Measurements from ENCODE around the gene SLC1A3. TPM values are rescaled to one million over a fixed set of nuclear protein-coding genes. Genes with fewer than 3 reads are reported as not detected.

SLC1A3 gene
- total RNA-seq, 1 donor from 2014 or later, result 8.5 TPM

GRCh38 chr5:36722900-36723299 lies 116.5 kb downstream of the SLC1A3 start:
- no peak overlapping the region for H3K9ac ChIP-seq
- Mint-ChIP-seq H3K27ac (no peak overlapping the region), H3K4me3 (no peak overlapping the region), H3K9me3 (no peaks in the 10 kb centered on the region), H3K4me1 (peaks cover 17% of the 10 kb centered on the region), H3K27me3 (ENCODE audit: insufficient read depth, low read depth) (peaks cover 2% of the 10 kb centered on the region), H3K36me3 (no peaks in the 10 kb centered on the region)
- DNase-seq (ENCODE audit: low spot score), result no peak
- no peaks in the 10 kb centered on the region for H3F3A ChIP-seq (ENCODE audit: low read depth)
- no peak overlapping the region for H3K27ac ChIP-seq
- H4K20me1 ChIP-seq (ENCODE audit: low read depth), result no peaks in the 10 kb centered on the region
- TF ChIP-seq EZH2 (IDR thresholded peaks at IDR 0.05), result no peak
- TF ChIP-seq EZH2phosphoT487 (IDR thresholded peaks at IDR 0.05), result no peak
- TF ChIP-seq CTCF (IDR thresholded peaks at IDR 0.05), result no peak
- H2AFZ ChIP-seq (replicated peaks), result no peak overlapping the region
- no peak overlapping the region for H3K4me3 ChIP-seq
- no peaks in the 10 kb centered on the region for H3K36me3 ChIP-seq
- H3K9me3 ChIP-seq (ENCODE audit: low read depth), result no peaks in the 10 kb centered on the region
- no peak overlapping the region for H3K4me2 ChIP-seq
- peaks cover 1% of the 10 kb centered on the region for H3K4me1 ChIP-seq
- no peaks in the 10 kb centered on the region for H3K79me2 ChIP-seq (ENCODE audit: low read depth)
- H3K27me3 ChIP-seq, result no peaks in the 10 kb centered on the region

- Histone ChIP-seq H3K4me3 (no peak overlapping the region), H2AFZ (replicated peaks) (no peak overlapping the region), H3K9me3 (ENCODE audit: low read depth) (no peaks in the 10 kb centered on the region), H3K4me1 (no peaks in the 10 kb centered on the region), H3K36me3 (no peaks in the 10 kb centered on the region), H3K79me2 (ENCODE audit: low read depth) (no peaks in the 10 kb centered on the region), H3F3A (ENCODE audit: low read depth) (no peaks in the 10 kb centered on the region), H3K9ac (no peak overlapping the region), H3K27ac (no peak overlapping the region), H4K20me1 (ENCODE audit: low read depth) (no peaks in the 10 kb centered on the region), H3K4me2 (no peak overlapping the region), H3K27me3 (no peaks in the 10 kb centered on the region)
- Mint-ChIP-seq H3K36me3 (no peaks in the 10 kb centered on the region), H3K27ac (no peak overlapping the region), H3K4me1 (peaks cover 13% of the 10 kb centered on the region), H3K9me3 (no peaks in the 10 kb centered on the region), H3K27me3 (ENCODE audit: insufficient read depth, low read depth) (peaks cover 2% of the 10 kb centered on the region), H3K4me3 (no peak overlapping the region)
- TF ChIP-seq CTCF (IDR thresholded peaks at IDR 0.05) (no peak), EZH2 (IDR thresholded peaks at IDR 0.05) (no peak), EZH2phosphoT487 (IDR thresholded peaks at IDR 0.05) (no peak)
- no peak for DNase-seq (ENCODE audit: low spot score)
Observed at GRCh38 chr5:36723912-36724311, 117.5 kb downstream of the SLC1A3 start.

GRCh38 chr5:36724467-36725332 lies 118.3 kb downstream of the SLC1A3 start:
- H3K9me3 ChIP-seq (ENCODE audit: low read depth), result no peaks in the 10 kb centered on the region
- no peaks in the 10 kb centered on the region for H3K9me3 Mint-ChIP-seq
- DNase-seq (ENCODE audit: low spot score), result no peak

More at GRCh38 chr5:36724467-36725332, 118.3 kb downstream of the SLC1A3 start:
- Histone ChIP-seq H3K4me2 (no peak overlapping the region), H3F3A (ENCODE audit: low read depth) (no peaks in the 10 kb centered on the region), H2AFZ (replicated peaks) (no peak overlapping the region), H3K79me2 (ENCODE audit: low read depth) (no peaks in the 10 kb centered on the region), H3K27ac (no peak overlapping the region), H3K27me3 (no peaks in the 10 kb centered on the region), H3K4me1 (no peaks in the 10 kb centered on the region), H3K4me3 (no peak overlapping the region), H3K36me3 (no peaks in the 10 kb centered on the region), H4K20me1 (ENCODE audit: low read depth) (no peaks in the 10 kb centered on the region), H3K9ac (no peak overlapping the region)
- Mint-ChIP-seq H3K27ac (no peak overlapping the region), H3K27me3 (ENCODE audit: insufficient read depth, low read depth) (peaks cover 2% of the 10 kb centered on the region), H3K4me3 (no peak overlapping the region), H3K4me1 (peaks cover 15% of the 10 kb centered on the region), H3K36me3 (no peaks in the 10 kb centered on the region)
- no peak for TF ChIP-seq CTCF (IDR thresholded peaks at IDR 0.05)
- no peak for TF ChIP-seq EZH2phosphoT487 (IDR thresholded peaks at IDR 0.05)
- TF ChIP-seq EZH2 (IDR thresholded peaks at IDR 0.05), result no peak
